BE2C (cell line): ENCODE measurements around the gene PILRA.

ENCODE experiments used
- DNase-seq: peaks from one replicate; pipeline ENCODE4 v3.0.0-alpha.2; 2020
- H3K27me3 ChIP-seq: fragments of 250-450 bp; sonication (Bioruptor Pico); 2 replicates; pipeline ENCODE4 v1.5.1; 2020; ENCODE audit warnings: mild to moderate bottlenecking
- H3K36me3 ChIP-seq: fragments of 250-450 bp; sonication (Bioruptor Pico); 2 replicates; pipeline ENCODE4 v1.5.1; 2020; ENCODE audit warnings: mild to moderate bottlenecking
- H3K4me1 ChIP-seq: fragments of 250-450 bp; sonication (Bioruptor Pico); 2 replicates; pipeline ENCODE4 v1.5.1; 2020
- H3K4me3 ChIP-seq: 2 replicates; pipeline ENCODE4 v1.5.1; 2011; ENCODE audit warnings: low read depth, low read length
- H3K9me3 ChIP-seq: fragments of 250-450 bp; sonication (Bioruptor Pico); 2 replicates; pipeline ENCODE4 v1.5.1; 2020
- CTCF ChIP-seq: IDR thresholded peaks from 2 replicates; pipeline ENCODE4 v1.5.1; 2012; ENCODE audit warnings: mild to moderate bottlenecking, low read depth, low read length

PILRA gene

DNA sequence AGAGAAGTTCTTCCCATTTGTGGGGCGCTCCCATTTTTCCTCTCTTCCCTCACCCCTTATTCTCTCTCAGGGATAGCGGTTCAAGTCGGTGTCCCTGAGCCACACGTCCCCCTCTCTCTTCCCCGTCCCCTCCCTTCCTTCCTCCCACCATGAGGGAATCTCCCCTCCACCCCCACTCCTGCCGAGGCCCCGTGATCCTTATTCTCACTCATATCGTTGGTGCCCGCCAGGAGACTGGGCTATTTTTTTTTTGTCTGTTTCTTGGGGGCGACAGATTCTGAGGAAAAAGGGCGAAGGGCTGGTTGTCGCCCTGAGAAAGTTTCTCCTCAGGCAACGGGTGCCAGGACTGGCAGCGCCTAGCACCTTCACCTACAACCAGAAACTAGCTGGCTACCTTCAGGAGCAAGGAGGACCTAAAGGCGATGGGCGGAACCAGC, 54.5 kb downstream of the PILRA start:
- Histone ChIP-seq H3K27me3 (no peaks in the 10 kb centered on the region), H3K4me3 (no peak overlapping the region), H3K36me3 (peaks cover 16% of the 10 kb centered on the region; the same call in 1 of the 2 replicates), H3K9me3 (no peaks in the 10 kb centered on the region), H3K4me1 (no peaks in the 10 kb centered on the region)
- DNase-seq = no peak
- no peak for TF ChIP-seq CTCF

DNA sequence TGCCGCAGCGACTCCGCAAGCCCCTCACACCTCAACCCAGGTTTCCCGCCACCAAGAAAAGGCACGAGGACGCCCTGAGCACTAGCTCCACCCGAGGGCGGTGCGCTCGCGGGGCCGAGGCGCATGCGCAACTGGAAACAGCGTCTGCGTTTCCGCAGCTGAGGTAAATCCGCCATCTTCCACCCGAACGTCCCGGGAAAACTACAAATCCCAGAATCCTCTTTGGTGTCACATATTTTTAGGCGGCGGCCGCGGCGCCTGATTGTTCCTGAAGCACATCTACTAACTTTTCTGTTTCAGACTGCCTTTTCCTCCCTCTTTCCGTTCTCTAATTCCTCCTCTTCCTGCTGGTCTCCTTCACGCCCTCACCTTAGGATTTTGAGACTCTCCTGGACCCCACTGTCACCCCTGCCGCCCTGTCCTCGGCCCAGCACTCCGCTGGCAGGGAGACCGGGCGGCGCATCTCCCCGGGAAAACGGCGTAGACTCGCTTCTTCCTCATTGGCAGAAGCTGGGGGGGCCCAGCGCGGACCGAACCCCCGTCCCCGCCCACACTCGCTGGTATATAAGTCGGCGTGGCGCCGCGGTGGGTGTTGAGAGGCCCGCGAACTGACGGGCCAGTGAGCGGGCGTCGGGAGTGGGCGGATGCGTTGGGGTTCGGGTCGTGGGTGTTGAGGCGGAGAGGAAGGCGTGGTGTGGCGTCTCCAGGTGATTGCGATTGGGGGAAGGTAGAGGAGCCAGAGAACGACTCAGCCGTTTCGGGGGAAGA, 55.1 kb downstream of the PILRA start, which contains the start of gene ZCWPW1:
Gene ZCWPW1 (minus strand): TSS at position 505 of the 768 bp plus-strand sequence. CDS start 8,054 bp downstream, outside the sequence.
- no peaks in the 10 kb centered on the region for H3K9me3 ChIP-seq
- H3K4me3 ChIP-seq = peak within 1 kb of the TSS; percentile 81
- DNase-seq = peak; percentile 96
- H3K4me1 ChIP-seq = no peaks in the 10 kb centered on the region
- H3K27me3 ChIP-seq = no peaks in the 10 kb centered on the region
- TF ChIP-seq CTCF = no peak
- peaks cover 22% of the 10 kb centered on the region for H3K36me3 ChIP-seq

DNA sequence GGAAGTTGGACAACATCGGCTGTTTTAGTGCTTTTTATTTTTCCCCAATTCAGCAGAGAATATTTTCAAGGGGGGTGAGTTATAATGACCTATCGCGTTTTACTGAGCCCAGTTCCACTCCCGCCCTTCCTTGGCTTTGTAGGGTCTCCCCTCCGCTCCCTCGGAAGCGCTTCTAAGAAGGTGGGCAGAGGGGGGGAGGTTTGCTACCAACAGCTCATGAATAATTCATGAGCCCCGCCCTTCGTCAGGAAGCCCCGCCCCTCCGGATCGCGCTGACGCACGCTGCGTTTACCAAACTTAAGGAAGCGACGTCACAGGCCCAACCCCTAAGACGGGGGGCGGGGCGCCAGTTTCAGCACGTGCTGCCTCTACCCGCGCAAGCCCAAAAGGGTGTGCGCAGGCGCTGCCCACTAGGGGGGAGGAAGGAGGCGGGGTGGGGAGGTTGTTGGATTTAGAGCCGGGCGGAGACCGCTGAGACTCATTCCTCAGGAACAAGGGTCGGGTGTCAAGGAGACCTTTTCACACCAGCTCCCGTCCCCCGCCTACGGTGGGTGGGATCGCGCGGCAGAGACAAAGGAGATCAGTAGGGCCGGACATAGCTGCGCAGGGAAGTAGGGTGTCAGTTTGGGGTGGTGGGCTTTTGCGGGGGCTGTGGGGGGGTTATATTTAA, 55.8 kb downstream of the PILRA start:
- peaks cover 29% of the 10 kb centered on the region for H3K36me3 ChIP-seq
- H3K4me1 ChIP-seq = no peaks in the 10 kb centered on the region
- H3K9me3 ChIP-seq = no peaks in the 10 kb centered on the region
- H3K27me3 ChIP-seq = no peaks in the 10 kb centered on the region
- DNase-seq = peak; percentile 100
- peak overlapping the region; percentile 81 for H3K4me3 ChIP-seq
- TF ChIP-seq CTCF = no peak

GRCh38 chr7:100429637-100430492, 56.6 kb downstream of the PILRA start, which contains the start of gene MEPCE:
MEPCE (plus strand) TSS chr7:100429831; CDS start chr7:100430019, 188 bp downstream.
- Histone ChIP-seq H3K27me3 (no peaks in the 10 kb centered on the region), H3K4me3 (peak within 1 kb of the TSS; percentile 81), H3K36me3 (peaks cover 37% of the 10 kb centered on the region), H3K9me3 (no peaks in the 10 kb centered on the region), H3K4me1 (no peaks in the 10 kb centered on the region)
- peak; percentile 99 for DNase-seq
- TF ChIP-seq CTCF = no peak

DNA sequence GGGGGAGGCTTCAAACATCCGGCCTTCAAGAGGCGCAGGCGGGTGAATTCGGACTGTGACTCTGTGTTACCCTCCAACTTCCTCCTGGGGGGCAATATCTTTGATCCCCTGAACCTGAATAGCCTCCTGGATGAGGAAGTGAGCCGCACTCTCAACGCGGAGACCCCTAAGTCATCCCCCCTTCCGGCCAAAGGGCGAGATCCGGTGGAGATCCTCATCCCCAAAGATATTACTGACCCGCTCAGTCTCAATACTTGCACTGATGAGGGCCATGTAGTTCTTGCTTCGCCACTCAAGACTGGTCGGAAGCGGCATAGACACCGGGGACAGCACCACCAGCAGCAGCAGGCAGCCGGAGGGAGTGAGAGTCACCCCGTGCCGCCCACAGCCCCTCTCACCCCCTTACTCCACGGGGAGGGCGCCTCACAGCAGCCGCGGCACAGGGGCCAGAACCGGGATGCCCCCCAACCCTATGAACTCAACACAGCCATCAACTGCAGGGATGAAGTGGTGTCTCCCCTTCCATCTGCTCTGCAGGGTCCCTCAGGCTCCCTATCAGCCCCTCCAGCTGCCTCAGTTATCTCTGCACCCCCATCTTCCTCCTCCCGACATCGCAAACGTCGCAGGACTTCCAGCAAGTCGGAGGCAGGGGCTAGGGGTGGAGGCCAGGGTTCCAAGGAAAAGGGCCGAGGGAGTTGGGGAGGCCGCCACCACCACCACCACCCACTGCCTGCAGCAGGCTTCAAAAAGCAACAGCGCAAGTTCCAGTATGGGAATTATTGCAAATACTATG, 57.4 kb downstream of the PILRA start:
- Histone ChIP-seq H3K27me3 (no peaks in the 10 kb centered on the region), H3K4me1 (no peaks in the 10 kb centered on the region; the same call in 1 of the 2 replicates), H3K9me3 (no peaks in the 10 kb centered on the region), H3K36me3 (peaks cover 45% of the 10 kb centered on the region), H3K4me3 (peak overlapping the region; percentile 81)
- DNase-seq = peak; percentile 32
- TF ChIP-seq CTCF = no peak
